Esophagus squamous epithelium (tissue), 5 donors: Measurements from ENCODE around the gene PLCXD3. TPM values are rescaled to one million over a fixed set of nuclear protein-coding genes. Genes with fewer than 3 reads are reported as not detected.

Source experiments
- DNase-seq: peaks from one replicate; lab custom pipeline; 2025; lab: John Stamatoyannopoulos, UW
- H3K27ac ChIP-seq, 4 donors: fragments of 200-600 bp; sonication (generic); one replicate each; pipeline ENCODE4 v1.5.1; 2016 to 2019; ENCODE audit warnings: mild to moderate bottlenecking in 1 of 4
- H3K27me3 ChIP-seq, 4 donors: fragments of 200-600 bp; sonication (generic); 1 replicate in 3 of 4; 2 replicates in 1 of 4; pipeline versions ENCODE4 v1.5.1 to v1.6.0; 2017 to 2021; ENCODE audit warnings: antibody characterized with exemption in 1 of 4
- H3K36me3 ChIP-seq, 3 donors: fragments of 200-600 bp; sonication (generic); one replicate each; pipeline ENCODE4 v1.5.1; 2016 to 2019
- H3K4me1 ChIP-seq, 3 donors: fragments of 200-600 bp; sonication (generic); one replicate each; pipeline ENCODE4 v1.5.1; 2017 to 2019
- H3K4me3 ChIP-seq, 4 donors: fragments of 200-600 bp; sonication (generic); 1 replicate in 3 of 4; 2 replicates in 1 of 4; pipeline ENCODE4 v1.5.1; 2016 to 2019; ENCODE audit warnings: mild to moderate bottlenecking in 2 of 4, moderate library complexity in 1 of 4
- H3K9me3 ChIP-seq, 3 donors: fragments of 200-600 bp; sonication (generic); one replicate each; pipeline ENCODE4 v1.5.1; 2016 to 2019
- POLR2A ChIP-seq, 4 donors: fragments of 450-650 bp; IDR thresholded peaks; one replicate each; pipeline ENCODE4 v1.6.1; 2017; ENCODE audit warnings: antibody characterized with exemption in 4 of 4, mild to moderate bottlenecking in 4 of 4, moderate library complexity in 3 of 4
- WGBS, 2 donors: methylation state at CpG; one replicate each; pipeline ENCODE4 v1.1.5; 2018; 5-methylcytosine and 5-hydroxymethylcytosine counted together
- intact Hi-C: fragments of 100-400 bp; cut with DNase I; formaldehyde crosslinking; loops from one replicate; pipeline ENCODE4 v1.15.0; 2022
- total RNA-seq, 4 donors: library from RNA; depleted of rRNA; stranded (reverse); fragments of >200 nt; gene quantifications; one replicate each; pipeline ENCODE4 v1.1.0, GENCODE V29; 2016
- TF ChIP-seq, protein P1 (sequence below), 6 experiments: fragments of 450-650 bp in 4 of 6; fragments of 200-600 bp in 2 of 6; sonication (generic) in 2 of 6; IDR thresholded peaks; one replicate each; pipeline ENCODE4 v1.5.1; 2016 to 2019; ENCODE audit warnings: antibody characterized with exemption in 6 of 6, mild to moderate bottlenecking in 4 of 6, moderate library complexity in 4 of 6
- donor health status: DM: yes; HTN: yes; CAD: no.

PLCXD3 gene
- total RNA-seq, 4 donors from 2014 or later: 0.13 to 1.5 (median 0.94) TPM; not detected in 1

DNA sequence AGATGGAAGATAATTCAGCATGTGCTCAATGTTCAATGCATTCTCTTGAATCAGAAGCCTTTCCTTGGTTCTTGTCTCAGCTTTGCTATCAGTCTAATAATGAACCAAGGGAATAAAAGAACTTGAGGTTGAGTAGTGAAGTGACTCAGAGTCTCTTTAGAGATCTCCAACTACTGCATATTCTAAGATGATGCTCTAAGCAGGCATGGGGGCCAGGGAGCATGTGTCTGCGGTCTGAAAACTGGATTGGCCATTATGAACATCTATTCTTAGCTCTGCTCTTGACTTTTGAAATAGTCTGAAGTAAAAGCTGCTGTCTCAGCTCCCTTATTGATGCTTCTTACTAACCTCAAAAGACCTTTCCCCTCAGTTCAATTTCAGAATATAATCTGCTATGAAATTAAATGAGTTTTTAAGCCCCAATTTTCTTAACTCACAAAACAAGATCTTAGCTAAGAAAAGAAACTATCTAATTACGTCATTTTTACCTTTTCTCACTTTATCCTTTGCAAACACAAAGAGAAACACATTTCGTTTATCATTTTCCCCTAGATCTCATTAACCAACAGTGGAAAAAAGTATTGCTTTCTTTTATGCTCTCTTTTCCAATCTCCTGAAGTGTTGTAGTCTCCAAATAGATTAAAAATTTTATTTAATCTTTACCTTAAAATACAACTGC is 44.8 kb downstream of the PLCXD3 start:
- Histone ChIP-seq H3K36me3 (no peaks in the 10 kb centered on the region), H3K27me3 (no peaks in the 10 kb centered on the region), H3K4me3 (no peak overlapping the region), H3K9me3 (no peaks in the 10 kb centered on the region), H3K27ac (no peak overlapping the region), H3K4me1 (no peaks in the 10 kb centered on the region)
- WGBS, 2 donors: 37 to 64% methylated on average over 3 of the region's 3 CpGs
- intact Hi-C loops: no loop called here
- TF ChIP-seq, protein P1, sequence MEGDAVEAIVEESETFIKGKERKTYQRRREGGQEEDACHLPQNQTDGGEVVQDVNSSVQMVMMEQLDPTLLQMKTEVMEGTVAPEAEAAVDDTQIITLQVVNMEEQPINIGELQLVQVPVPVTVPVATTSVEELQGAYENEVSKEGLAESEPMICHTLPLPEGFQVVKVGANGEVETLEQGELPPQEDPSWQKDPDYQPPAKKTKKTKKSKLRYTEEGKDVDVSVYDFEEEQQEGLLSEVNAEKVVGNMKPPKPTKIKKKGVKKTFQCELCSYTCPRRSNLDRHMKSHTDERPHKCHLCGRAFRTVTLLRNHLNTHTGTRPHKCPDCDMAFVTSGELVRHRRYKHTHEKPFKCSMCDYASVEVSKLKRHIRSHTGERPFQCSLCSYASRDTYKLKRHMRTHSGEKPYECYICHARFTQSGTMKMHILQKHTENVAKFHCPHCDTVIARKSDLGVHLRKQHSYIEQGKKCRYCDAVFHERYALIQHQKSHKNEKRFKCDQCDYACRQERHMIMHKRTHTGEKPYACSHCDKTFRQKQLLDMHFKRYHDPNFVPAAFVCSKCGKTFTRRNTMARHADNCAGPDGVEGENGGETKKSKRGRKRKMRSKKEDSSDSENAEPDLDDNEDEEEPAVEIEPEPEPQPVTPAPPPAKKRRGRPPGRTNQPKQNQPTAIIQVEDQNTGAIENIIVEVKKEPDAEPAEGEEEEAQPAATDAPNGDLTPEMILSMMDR (IDR thresholded peaks at IDR 0.05): no peak
- TF ChIP-seq POLR2A (IDR thresholded peaks at IDR 0.05): no peak
- no peak for DNase-seq

DNA sequence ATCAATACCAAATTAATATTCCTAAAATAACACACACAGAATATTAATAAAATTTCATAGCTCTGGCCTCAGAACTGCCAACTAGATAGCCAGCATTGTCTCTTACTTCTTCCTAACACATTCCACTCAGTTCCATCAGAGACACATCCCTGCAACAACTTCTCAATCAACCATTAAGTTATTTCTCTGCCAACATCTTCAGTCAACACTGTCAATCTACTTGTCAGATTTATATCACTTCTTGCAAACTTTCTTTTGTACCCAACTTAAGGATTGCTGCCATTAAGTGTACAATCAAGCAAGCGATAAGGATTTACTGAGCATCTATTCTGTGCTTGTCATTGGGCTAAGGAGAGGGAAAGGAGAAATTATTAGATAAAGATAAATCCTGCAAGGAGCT is 50.8 kb downstream of the PLCXD3 start:
- no peaks in the 10 kb centered on the region for H3K4me1 ChIP-seq
- intact Hi-C loops: no loop called here
- no peak for DNase-seq
- no peaks in the 10 kb centered on the region for H3K9me3 ChIP-seq
- H3K4me3 ChIP-seq: no peak overlapping the region
- H3K27ac ChIP-seq: no peak overlapping the region
- no peaks in the 10 kb centered on the region for H3K27me3 ChIP-seq
- H3K36me3 ChIP-seq: no peaks in the 10 kb centered on the region
- no peak for TF ChIP-seq POLR2A (IDR thresholded peaks at IDR 0.05)
- TF ChIP-seq, protein P1 (IDR thresholded peaks at IDR 0.05): no peak
- 100% methylated on average over 1 of the region's 1 CpG for WGBS, 2 donors

DNA sequence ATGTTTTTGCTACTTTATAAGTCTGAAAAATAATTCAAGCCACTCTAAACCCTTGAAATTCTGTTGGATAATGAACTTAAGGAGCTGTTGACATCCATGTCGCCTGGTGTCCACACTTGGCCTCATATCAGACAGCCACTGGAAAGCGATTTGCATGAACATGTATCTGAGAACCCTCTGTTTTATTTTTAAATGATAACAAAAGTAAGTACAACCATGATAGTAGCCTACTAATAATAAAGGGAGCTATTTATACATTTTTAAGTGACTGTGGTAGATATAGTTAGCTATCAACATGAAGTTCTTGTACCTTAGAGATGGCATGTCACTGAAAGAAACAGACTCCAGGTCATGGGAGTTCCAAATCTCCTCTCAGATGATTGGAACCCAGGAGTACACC is 53.3 kb downstream of the PLCXD3 start:
- Histone ChIP-seq H3K4me3 (no peak overlapping the region), H3K4me1 (no peaks in the 10 kb centered on the region), H3K9me3 (no peaks in the 10 kb centered on the region), H3K36me3 (no peaks in the 10 kb centered on the region), H3K27me3 (no peaks in the 10 kb centered on the region), H3K27ac (no peak overlapping the region)
- DNase-seq: no peak
- intact Hi-C loops: no loop called here
- WGBS, 2 donors: 74 to 79% methylated on average over 2 of the region's 2 CpGs
- no peak for TF ChIP-seq POLR2A (IDR thresholded peaks at IDR 0.05)
- TF ChIP-seq, protein P1 (IDR thresholded peaks at IDR 0.05): no peak

DNA sequence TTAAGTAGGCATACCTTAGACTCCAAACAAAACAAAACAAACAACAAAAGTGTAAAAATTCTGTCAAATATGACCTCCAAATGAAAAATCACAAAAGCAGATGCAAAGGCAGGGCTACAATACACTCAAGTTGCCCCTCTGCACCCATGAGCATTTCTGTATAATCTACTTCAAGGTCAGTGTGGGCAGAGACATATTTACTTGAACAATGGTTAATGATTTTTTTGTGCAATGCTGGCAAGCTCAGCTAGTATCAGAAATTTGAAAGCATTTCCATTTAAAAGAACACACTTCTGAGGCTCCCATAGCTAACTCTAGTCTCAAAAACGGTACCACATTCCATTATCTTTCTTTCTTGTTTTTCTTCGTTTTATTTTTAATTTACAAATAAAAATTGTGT is 57.9 kb downstream of the PLCXD3 start:
- Histone ChIP-seq H3K9me3 (no peaks in the 10 kb centered on the region), H3K27ac (no peak overlapping the region), H3K4me3 (no peak overlapping the region), H3K4me1 (no peaks in the 10 kb centered on the region), H3K27me3 (no peaks in the 10 kb centered on the region), H3K36me3 (no peaks in the 10 kb centered on the region)
- WGBS, 2 donors: 38 to 47% methylated on average over 2 of the region's 2 CpGs
- TF ChIP-seq, protein P1 (IDR thresholded peaks at IDR 0.05): no peak
- TF ChIP-seq POLR2A (IDR thresholded peaks at IDR 0.05): no peak
- intact Hi-C loops: no loop called here
- no peak for DNase-seq

DNA sequence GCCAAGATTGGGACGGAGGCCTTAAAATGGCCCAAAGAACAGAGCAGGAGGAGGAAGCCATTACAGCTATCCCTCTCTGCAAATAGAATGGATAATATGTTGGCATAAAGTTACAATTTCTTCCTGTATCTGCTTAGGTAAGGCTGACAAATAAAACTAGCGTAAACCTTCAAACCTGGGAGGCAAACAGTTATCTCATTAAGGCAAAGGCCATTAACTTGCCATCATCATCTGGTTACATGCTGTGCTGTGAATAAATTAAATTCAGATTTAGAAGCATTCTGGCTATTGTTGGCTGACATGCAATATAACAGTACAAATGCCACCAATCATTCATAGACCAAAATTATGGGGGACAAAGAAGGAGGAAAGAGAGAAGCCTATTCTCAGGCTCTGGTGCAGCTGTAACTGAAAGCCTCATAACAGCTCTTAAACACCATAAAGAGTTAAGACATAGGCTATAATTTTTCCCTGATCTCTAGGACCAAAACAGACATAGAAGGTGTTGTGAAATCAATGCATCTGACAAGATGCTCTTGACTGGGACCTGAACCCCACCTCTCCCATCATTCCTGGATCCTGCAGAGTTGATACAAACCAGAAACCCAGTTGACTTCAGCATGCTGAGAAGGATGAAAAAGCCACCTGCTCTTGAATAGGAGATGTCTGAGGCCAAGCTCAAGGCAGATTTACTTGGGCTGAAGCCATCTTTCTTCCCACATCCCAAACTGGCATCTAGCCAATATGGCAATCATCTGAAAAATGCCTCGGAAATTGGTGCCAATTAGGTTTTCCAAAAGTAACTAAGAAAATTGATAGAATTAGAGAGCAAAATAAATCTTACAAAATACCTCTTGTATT is 62.5 kb downstream of the PLCXD3 start:
- no peak for TF ChIP-seq POLR2A (IDR thresholded peaks at IDR 0.05)
- TF ChIP-seq, protein P1 (IDR thresholded peaks at IDR 0.05): no peak
- DNase-seq: no peak
- no peaks in the 10 kb centered on the region for H3K27me3 ChIP-seq
- H3K9me3 ChIP-seq: no peaks in the 10 kb centered on the region
- H3K36me3 ChIP-seq: no peaks in the 10 kb centered on the region
- 68 to 74% methylated on average over 3 of the region's 3 CpGs for WGBS, 2 donors
- H3K27ac ChIP-seq: no peak overlapping the region
- intact Hi-C loops: no loop called here
- H3K4me3 ChIP-seq: no peak overlapping the region
- no peaks in the 10 kb centered on the region for H3K4me1 ChIP-seq
